HG03060 (cell line): ENCODE measurements around the gene PGS1.

Experiments
- ATAC-seq: cut with Tn5 transposase; IDR thresholded peaks from one replicate; pipeline ENCODE4 v1.9.1; 2021; ENCODE audit warnings: low read depth, moderate number of reproducible peaks; ENCODE audit not compliant: unreplicated experiment

The PGS1 gene

GRCh38 chr17:78362232-78362631 lies 16.2 kb upstream of the PGS1 start:
- no peak for ATAC-seq

GRCh38 chr17:78362671-78363070 lies 15.8 kb upstream of the PGS1 start:
- ATAC-seq = no peak

GRCh38 chr17:78364436-78365281 lies 13.8 kb upstream of the PGS1 start:
- ATAC-seq = no peak

GRCh38 chr17:78365561-78366108 lies 12.8 kb upstream of the PGS1 start:
- ATAC-seq = no peak

GRCh38 chr17:78366109-78366848 lies 12.2 kb upstream of the PGS1 start:
- no peak for ATAC-seq

GRCh38 chr17:78367193-78367592 lies 11.3 kb upstream of the PGS1 start:
- no peak for ATAC-seq

GRCh38 chr17:78368348-78368747 lies 10.1 kb upstream of the PGS1 start:
- no peak for ATAC-seq

GRCh38 chr17:78368854-78369495 lies 9.5 kb upstream of the PGS1 start:
- ATAC-seq = no peak

- ATAC-seq = no peak
Measured at GRCh38 chr17:78369791-78370381, 8.6 kb upstream of the PGS1 start.

GRCh38 chr17:78371056-78371455 lies 7.4 kb upstream of the PGS1 start:
- ATAC-seq = no peak

- ATAC-seq = no peak
Measured at GRCh38 chr17:78372841-78373240, 5.6 kb upstream of the PGS1 start.

- ATAC-seq = no peak
Measured at GRCh38 chr17:78374189-78374588, 4.3 kb upstream of the PGS1 start.

GRCh38 chr17:78374631-78375274 lies 3.7 kb upstream of the PGS1 start:
- no peak for ATAC-seq

- no peak for ATAC-seq
Measured at GRCh38 chr17:78375401-78376151, 2.9 kb upstream of the PGS1 start.

- ATAC-seq = no peak
Measured at GRCh38 chr17:78376161-78376560, 2.3 kb upstream of the PGS1 start.

GRCh38 chr17:78377858-78378224 lies 608 bp upstream of the PGS1 start:
- no peak for ATAC-seq

- ATAC-seq = no peak
Measured at GRCh38 chr17:78379131-78379491, 662 bp downstream of the PGS1 start.

GRCh38 chr17:78380370-78380769 lies 1.9 kb downstream of the PGS1 start:
- ATAC-seq = no peak

GRCh38 chr17:78381601-78382232 lies 3.3 kb downstream of the PGS1 start:
- ATAC-seq = no peak
